ENCODE data around the gene ACTRT2.

DNA sequence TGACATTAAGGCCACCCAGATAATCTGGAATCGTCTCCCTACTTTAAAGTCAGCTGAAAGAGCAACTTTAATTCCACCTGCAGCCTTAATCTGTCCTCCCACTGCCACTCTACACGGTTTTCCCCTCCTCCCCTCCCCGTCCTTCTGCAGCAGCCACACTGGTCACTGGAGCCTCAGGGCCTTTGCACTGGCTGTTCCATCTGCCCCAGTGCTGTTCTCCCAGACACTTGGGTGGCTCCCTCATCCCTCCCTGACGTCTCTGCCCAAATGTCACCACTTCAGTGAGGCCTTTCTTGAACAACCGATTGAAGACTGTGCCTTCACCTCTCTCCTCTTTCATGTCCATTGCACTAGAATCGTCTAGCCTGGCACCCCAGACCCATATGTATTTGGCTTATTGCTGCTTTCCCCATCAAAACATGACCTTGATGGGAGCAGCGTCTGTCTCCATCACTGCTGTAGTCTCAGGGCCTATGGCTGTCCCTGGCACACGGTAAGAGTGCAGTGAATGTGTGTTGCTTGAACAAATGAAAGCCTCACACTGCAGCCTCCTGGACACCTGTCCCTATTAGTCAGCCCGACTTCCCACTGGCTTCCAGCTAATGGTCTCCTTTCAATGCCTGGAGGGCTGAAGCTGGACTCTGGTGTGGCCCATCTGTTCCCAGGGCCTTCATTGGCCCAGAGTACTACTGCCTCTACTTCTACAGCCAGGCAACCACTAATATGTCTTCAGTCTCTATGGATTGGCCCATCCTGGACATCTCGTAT is 37.2 kb downstream of the ACTRT2 start:
- TF ChIP-seq, protein P1, sequence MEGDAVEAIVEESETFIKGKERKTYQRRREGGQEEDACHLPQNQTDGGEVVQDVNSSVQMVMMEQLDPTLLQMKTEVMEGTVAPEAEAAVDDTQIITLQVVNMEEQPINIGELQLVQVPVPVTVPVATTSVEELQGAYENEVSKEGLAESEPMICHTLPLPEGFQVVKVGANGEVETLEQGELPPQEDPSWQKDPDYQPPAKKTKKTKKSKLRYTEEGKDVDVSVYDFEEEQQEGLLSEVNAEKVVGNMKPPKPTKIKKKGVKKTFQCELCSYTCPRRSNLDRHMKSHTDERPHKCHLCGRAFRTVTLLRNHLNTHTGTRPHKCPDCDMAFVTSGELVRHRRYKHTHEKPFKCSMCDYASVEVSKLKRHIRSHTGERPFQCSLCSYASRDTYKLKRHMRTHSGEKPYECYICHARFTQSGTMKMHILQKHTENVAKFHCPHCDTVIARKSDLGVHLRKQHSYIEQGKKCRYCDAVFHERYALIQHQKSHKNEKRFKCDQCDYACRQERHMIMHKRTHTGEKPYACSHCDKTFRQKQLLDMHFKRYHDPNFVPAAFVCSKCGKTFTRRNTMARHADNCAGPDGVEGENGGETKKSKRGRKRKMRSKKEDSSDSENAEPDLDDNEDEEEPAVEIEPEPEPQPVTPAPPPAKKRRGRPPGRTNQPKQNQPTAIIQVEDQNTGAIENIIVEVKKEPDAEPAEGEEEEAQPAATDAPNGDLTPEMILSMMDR (conservative IDR thresholded peaks at IDR 0.05; ENCODE audit: low read depth, low read length): no peak
- no peak for TF ChIP-seq EZH2 (IDR thresholded peaks at IDR 0.05; ENCODE audit: borderline replicate concordance, low read depth, low read length, poor library complexity, severe bottlenecking)
